AG10803 (cell line): ENCODE data around the gene KIAA1217.

Experiments
- DNase-seq: peaks from one replicate; pipeline ENCODE4 v3.0.0; 2010; ENCODE audit warnings: low read depth
- H3K4me3 ChIP-seq: 2 replicates; pipeline ENCODE4 v1.5.1; 2011; ENCODE audit warnings: mild to moderate bottlenecking, low read length, control low read depth
- TF ChIP-seq, protein P1 (sequence below): conservative IDR thresholded peaks from 2 replicates; pipeline ENCODE4 v1.5.1; 2011; ENCODE audit warnings: mild to moderate bottlenecking, low read length, control low read depth, inconsistent platforms

Gene KIAA1217

DNA sequence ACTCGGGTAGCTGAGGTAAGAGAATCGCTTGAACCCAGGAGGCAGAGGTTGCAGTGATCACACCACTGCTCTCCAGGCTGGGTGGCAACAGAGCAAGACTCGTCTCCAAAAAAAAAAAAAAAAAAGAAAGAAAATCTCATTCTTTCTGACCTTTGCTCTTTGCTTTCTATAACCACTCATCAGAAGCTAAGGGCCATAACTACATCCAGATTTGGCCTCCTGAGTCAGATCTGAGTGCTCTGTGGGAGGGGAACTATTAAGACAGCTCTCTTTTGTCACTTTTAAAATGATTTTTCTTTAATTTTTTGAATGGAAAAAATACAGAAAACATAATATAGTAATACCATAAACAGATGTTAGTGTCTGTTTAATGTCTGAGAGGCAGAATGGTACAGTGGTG, 210.1 kb downstream of the KIAA1217 start:
- DNase-seq = peak; percentile 34
- no peak overlapping the region for H3K4me3 ChIP-seq
- TF ChIP-seq, protein P1, sequence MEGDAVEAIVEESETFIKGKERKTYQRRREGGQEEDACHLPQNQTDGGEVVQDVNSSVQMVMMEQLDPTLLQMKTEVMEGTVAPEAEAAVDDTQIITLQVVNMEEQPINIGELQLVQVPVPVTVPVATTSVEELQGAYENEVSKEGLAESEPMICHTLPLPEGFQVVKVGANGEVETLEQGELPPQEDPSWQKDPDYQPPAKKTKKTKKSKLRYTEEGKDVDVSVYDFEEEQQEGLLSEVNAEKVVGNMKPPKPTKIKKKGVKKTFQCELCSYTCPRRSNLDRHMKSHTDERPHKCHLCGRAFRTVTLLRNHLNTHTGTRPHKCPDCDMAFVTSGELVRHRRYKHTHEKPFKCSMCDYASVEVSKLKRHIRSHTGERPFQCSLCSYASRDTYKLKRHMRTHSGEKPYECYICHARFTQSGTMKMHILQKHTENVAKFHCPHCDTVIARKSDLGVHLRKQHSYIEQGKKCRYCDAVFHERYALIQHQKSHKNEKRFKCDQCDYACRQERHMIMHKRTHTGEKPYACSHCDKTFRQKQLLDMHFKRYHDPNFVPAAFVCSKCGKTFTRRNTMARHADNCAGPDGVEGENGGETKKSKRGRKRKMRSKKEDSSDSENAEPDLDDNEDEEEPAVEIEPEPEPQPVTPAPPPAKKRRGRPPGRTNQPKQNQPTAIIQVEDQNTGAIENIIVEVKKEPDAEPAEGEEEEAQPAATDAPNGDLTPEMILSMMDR = no peak

DNA sequence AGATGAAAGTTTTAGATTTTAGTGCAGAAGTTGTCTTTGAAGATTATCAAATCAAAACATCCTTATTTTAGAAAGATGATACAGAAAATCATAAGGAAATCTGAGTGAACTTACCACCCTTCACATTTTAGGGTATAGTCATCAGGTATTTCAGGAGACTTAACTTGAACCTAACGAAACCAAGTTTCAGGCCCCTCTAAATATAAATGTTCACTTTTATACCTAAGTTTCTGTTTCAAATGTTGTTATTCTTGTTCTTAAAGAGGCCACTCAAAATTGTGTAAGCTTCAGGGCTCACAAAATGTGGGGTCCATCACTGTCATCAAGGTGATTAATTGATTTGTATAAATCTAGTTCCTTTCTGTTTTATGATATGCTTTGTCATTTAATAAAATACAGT, 216.2 kb downstream of the KIAA1217 start:
- no peak overlapping the region for H3K4me3 ChIP-seq
- TF ChIP-seq, protein P1 = no peak
- DNase-seq = no peak

GRCh38 chr10:24427678-24428409, 218.9 kb downstream of the KIAA1217 start:
- peak; percentile 93 for DNase-seq
- no peak overlapping the region for H3K4me3 ChIP-seq
- TF ChIP-seq, protein P1 = no peak

DNA sequence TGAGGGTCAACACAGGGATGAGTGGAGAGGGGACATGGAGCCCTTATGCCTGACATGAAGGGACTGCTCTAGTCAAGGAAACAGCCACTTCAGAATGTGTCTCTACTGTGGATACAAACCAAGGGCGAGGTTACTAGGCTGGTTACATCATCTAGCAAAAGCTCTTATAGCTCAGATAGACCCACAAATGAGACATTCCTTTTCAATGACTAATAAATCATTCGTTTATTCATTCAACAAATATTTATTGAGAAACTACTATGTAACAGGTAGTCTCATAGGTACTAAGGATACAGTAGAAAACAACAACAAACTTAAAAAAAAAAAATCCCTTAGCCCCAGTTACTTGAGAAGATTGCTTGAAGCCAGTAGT, 219.5 kb downstream of the KIAA1217 start:
- DNase-seq = peak; percentile 89
- no peak overlapping the region for H3K4me3 ChIP-seq
- TF ChIP-seq, protein P1 = no peak

DNA sequence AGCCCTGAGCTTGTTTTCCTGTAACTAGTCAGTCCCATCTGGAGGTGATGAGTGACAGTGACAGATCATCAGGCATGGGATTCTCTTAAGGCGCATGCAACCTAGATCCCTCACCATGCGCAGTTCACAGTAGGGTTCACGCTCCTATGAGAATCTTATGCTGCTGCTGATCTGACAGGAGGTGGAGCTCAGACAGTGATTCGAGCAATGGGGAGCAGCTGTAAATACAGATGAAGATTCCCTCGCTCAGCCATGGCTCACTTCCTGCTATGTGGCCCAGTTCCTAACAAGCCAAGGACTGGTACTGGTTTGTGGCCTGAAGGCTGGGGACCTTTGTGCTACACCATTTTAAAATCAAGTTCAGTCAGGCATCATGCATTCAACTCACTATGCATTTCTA, 221.7 kb downstream of the KIAA1217 start:
- TF ChIP-seq, protein P1 = no peak
- no peak overlapping the region for H3K4me3 ChIP-seq
- DNase-seq = no peak

DNA sequence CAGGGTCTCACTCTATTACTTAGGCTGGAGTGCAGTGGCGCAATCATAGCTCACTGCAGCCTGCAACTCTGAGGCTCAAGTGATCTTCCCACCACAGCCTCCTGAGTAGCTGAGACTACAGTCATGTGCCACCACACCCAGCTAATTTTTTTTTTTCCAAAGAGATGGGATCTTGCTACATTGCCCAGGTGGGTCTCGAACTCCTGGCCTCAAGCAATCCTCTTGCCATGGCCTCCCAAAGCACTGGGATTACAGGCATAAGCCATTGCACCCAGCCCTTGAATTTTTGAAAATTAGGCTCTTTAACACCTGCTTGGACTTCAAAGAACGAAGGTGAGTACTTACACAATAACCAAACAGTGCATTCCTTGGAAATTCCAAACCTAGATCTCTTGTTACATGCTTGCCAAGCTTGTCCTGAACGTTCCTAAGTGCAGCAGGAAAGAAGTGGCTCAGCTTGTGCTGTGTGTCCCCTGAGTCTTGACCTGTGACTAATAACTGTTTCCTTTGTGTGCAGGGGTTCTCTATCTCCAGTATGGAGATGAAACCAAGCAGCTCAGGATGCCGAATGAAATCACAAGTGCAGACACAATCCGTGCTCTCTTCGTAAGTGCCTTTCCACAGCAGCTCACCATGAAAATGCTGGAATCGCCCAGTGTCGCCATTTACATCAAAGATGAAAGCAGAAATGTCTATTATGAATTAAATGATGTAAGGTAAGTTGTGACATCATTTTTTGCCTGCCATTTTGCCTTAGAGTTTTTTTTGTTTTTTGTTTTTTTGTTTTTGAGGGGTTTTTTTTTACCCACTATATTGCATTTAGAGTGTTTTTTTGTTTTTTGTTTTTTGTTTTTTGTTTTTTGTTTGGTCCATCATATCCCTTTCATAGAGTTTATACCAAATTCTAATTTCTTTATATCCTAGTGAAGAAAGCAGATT, 223.8 kb downstream of the KIAA1217 start:
- DNase-seq = no peak
- H3K4me3 ChIP-seq = no peak overlapping the region
- TF ChIP-seq, protein P1 = no peak
